HPDE6-E6E7 (cell line): ENCODE data around the gene KCNQ1OT1.

ENCODE experiments used
- DNase-seq: peaks from one replicate; pipeline ENCODE4 v3.0.0; 2011; ENCODE audit warnings: missing footprints; ENCODE audit errors: extremely low spot score

KCNQ1OT1 gene

DNA sequence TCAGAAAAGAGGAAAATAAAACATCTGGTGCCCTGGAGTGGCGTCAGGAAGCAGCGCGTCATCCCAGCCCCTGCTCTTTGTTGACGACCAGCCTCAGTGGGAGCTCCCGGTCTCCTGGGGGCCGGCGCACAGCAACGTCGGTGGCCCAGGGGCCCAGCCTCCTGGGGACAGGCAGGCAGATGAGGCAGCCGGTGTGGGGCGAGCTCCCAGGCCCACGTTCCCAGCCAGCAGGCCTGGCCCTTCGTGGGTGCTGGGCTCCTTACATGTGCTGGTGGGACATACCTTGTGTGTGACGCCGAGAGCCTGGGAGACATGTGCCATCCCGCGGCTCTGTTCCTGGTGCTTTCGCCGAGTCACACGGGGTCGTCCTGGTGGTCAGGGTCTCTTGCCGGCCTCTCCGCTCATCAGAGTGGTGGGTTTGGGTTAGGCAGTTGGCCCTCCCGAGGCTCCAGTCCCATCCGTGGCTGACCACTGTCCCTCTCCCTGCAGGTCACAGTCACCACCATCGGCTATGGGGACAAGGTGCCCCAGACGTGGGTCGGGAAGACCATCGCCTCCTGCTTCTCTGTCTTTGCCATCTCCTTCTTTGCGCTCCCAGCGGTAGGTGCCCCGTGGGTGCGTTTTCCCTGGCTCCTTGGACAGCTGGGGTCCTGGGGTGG, 116.7 kb downstream of the KCNQ1OT1 start:
- DNase-seq: no peak

DNA sequence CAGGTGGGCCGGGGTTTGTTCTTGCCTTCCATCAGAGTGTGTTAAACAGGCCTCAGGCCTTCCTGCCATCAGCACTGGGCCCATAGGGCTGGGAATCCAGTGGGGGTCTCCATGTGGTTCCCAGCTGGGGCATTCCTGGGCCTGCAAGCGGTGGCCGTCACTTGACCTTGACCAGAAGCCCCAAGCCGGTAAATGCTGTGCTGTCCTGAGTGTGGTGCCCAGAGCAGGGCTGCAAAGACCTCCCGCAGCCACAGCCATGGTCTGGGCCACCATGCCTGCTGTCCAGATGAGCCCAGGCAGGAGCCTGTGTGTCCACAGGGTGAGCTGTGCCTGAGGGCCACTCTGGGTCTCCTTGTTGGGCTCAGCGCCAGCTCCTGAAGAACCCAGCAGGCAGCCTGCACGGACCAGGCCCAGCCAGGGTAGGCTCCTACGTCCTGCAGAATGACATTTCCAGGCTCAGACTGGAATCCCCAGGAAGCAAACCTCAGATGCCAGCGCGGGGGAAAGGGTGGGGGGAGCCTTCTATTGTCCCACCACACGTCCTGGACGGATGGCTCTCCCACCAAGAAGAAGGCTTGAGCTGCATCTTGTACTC, 117.3 kb downstream of the KCNQ1OT1 start:
- no peak for DNase-seq

DNA sequence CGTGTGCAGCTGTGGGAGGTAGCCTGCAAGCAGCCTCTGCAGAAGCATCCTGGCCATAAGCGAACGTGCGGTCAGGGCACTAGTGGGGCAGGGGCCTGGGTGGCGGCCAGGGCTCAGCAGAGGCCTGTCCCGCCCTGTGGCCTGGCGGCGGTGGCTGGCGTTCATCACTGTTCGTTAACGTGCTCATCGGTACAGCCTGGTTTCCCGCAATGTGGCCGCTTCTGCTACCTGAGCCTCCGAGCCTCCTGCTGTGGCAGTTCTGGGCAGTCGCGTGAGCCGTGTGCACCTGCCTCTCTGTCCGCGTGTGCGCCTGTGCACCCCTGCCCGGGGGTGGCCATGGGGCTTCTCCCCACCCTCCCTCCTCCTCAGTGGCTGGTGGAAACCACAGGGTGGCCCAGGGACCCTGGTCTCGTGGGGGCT, 117.9 kb downstream of the KCNQ1OT1 start:
- DNase-seq: no peak

DNA sequence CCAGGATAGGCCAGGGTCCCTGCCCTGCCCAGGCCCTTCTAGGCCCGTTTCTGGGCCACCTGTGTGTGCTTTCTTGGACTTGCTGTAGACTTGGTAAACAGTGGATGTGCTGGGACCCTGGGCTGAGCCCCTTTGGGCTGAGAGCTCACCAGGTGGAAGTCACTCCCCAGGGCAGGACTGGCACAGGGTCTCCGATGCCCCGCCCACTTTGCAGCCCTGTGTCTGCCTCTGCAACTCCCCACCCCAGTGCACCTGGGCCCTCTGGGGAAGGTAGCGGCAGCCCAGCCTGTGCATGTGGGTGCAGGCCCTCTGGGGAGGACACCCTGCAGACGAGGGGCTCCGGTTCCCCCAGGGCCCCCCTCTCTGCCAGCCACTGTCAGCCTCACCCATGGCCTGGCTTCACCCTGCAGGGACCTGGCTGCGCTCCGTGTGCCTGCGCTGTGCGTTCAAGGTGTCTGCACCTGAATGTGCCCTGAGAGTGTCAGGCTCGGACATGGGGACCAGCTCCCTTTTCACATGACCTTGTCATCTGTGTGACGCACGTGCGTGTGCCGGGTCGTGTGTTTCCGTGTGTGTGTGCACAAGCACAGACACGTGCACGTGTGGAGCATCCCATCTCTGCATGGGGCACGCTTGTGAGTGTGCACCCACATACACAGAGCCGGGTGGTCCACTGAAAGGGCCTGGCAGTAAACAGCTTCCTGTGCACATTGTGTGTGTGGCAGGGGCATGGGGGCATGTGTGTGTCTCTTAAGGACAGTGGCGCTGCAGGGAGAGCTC, 118.5 kb downstream of the KCNQ1OT1 start:
- no peak for DNase-seq

DNA sequence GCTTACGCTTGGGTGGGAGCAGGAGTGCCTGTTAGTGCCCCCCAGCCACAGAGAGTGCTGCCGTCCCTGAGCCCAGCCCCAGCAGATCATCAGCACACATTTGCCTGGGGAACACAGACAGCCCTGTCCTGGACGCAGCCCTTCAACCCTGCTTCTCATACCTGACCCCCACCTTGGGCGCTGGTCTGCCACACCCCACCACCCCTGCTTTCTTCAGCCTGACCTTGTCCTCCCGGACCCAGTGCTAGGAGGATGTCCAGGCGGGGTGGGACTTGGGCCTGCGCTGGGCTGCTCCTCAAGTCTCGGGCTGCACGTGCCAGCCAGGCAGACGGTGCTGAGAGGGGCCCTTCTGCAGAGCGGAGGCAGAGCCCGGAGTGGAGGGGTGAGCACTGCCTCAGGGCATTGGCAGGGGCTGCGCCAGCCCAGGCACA, 119.2 kb downstream of the KCNQ1OT1 start:
- DNase-seq: no peak

DNA sequence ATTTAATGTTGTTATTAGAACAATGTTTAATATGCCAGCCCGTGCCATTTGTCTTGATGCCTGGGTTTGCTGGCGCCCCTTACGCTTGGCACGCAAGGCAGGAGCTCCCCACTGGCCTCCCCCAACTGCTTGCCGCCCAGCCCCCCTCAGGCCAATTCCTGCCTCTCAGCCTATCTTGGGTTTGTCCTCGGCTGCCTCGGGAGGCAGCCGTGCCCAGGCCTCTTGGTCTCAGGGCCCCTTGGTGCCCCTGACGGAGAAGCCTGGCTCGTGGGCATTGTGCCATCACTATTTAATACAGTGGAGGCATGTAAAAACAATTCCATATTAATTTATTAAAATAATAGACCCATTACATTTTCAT, 119.8 kb downstream of the KCNQ1OT1 start:
- no peak for DNase-seq

DNA sequence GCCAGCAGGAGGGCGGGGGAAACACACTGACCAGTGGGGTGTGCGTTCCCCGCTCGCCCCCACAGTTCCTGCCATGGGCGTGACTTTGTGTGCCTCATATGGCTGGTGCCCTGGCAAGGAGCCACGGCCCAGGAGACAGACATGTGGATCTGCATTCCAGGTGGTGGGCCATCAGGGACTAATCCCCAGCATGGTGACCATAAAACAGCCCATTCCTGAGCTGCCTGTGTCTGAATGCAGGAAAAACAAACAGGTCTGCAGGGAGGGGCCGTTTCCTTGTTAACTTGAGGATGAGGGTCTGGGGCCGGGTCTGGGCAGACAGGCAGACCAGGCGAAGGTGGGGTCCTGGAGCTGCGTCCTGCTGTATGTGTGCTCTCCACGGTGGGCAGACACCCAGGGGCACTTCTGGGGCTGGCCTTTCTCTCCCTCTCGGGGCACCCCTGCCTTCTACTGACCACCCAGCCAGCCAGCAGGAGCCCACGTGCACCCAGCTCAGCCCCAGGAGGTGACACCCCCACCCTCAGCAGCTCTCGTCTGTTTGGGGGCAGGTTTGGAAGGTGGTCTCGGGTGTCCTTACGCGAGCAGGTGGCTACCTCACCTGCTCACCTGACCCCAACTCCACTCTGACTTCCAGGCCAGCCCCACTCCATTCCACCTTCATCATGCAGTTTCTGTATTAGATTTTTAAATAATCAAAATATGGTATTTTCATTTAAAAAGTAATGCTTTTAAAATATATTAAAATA, 120.3 kb downstream of the KCNQ1OT1 start:
- DNase-seq: no peak

DNA sequence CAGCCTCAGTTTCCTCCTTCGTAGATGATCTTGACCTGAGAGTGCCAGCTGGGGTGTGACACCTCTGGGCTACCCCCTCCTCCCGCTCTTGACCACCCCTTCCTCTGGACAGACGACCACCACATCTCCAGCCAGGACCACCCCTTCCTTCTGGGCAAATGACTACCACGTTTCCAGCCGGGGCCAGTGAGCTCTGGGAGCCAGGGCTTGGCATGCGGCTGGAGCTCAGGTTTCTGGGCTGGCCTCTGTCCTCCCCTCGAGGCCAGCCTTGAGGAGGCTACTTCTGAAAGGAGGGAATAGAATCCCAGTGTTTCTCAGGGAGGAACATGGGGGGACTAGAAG, 120.9 kb downstream of the KCNQ1OT1 start:
- DNase-seq: no peak

DNA sequence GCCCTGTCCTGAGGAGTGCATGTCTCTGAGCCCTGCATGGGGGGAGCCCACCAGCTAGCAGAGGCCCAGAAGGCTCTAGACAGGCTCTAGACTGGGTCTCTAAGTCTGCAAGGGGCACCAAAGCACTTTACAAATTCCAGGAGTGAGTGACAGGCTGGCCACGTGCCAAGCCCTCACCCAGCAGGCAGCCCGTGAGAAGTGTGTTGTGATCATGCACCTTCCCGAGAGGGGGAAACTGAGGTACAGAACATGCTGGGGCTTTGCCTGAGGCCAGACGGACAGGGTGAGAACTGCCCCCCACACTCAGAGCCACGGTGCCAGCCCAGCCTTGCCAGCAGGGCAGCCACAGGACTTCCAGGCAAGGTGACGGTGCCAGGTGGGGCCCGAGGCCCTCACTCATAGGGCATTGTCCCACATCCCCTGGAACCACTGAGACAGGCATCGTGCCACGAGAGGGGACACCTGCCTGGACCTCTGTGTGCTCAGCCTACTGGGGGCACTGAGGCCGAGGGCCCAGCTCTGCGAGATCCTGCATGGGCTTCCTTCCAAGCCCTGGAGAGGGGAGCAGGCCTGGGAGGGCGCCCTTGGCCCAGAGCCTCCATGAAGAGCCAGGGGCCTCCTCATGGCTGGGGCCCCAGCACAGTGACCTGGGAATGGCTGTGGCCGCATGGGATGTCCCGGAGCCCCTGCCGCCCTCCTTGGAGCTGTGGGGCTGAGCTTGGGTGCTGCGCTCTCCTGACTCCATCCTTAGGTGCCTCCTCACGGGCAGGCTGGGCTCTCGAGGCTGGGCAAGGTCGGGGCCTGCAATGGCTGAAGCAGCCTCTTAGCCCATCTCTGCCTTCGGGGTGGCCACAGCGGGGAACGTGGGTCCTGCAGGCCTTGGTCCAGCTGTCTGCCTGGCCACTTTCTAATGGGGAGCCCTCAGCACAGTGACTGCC, 121.5 kb downstream of the KCNQ1OT1 start:
- no peak for DNase-seq

DNA sequence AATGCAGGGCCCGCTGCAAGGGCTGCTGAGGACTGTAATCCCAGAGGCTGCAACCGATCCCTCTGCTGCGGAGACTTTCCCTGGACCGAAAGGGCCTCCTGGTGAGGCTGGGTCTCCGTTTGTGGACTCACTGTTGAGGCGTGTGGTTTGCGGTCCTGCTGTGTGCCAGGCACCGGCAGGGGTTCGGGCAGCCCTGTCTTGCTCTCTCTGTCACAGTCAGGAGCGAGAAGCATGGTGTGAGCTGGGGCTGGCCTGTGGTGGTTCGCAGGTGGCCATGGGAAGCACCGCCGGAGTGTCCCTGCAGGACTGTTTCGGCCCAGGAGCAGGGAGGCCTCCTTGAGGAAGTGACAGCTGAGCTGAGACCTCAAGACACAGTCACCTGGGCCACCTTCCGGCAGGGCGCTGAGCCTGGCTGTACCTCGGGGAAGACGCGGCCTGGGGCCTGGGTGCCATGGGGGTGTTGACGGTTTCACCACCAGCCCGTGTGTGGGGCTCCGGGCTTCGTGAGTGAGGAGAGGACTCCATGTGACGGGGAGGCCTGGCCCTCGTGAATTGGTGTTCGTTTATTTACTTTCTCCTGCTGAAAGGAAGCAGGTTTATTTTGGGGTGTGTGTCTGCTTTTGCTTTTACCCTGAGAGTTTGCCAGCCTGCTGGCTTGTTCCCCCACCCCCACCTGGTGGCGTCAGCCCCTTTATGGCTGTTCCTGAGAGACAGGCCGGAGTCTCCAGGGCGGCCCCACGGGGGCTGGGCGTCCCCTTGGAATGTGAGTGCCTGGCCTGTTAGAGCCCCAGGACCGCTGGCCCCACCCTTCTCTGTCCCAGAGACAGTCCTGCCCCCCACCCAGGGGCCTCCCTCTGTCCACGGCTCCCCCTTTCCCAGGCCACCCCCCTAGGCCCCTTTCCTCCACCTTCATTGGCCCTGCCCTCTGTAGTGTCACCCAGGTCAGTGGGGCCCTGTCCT, 122.5 kb downstream of the KCNQ1OT1 start:
- no peak for DNase-seq

DNA sequence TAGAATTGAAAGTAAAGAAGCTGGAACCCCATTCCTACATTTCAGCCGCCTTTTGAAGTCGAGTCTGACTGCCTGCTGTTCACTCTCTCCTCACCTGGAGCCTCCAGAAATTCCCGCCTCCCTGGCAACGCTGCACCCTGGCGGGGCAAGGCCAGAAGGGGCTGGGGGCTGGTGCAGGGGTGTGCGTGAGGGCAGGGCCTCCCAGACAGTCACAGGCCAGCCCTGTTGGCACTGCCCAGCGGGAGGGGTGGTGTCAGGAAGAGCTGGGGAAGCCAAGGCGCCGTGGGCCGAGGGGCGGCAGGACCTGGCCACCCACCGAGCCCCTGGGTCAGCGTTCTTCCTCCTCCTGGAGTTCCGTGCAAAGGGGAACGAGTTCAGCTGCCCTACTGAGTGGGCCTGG, 123.2 kb downstream of the KCNQ1OT1 start:
- DNase-seq: no peak

DNA sequence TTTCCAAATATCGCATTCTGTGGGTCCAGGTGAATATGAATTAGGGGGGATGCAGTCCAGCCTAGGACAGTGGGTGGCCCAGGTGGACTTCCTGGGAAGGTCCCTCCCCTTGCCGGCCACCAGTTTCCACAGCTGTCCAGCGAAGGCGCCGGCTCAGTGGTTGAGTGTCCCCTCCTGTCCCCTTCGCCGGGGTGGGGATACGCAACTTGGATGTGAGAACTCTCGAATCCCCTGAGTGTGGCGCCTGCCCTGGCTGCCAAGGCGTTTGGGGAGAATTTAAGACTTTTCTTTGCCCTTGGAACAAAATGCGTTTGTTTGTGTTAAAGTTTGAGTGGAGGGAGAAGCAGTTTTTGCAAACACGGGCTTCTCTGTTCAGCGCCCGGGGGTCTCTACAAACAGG, 123.7 kb downstream of the KCNQ1OT1 start:
- DNase-seq: no peak

DNA sequence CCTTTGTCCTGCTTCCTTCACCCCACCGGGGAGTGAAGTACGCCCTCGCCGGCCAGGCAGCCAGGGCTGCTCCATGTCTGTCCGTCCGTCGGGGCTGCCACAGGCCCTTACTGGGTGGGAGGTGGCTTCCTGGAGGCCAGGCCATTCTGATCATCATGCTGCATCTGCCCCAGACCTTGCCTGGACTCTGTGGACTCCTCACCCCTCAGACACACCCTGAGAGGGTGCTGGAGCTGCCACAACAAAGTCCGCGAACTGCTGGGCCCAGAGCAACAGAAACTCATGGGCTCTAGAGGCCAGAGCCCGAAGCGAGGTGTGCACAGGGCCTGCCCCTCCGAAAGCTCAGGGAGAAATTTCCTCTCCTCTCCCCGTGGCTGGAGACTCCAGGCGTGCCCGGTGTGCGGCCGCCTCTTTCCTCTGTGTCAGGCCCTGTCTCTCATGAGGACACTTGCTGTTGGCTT, 124.2 kb downstream of the KCNQ1OT1 start:
- no peak for DNase-seq

DNA sequence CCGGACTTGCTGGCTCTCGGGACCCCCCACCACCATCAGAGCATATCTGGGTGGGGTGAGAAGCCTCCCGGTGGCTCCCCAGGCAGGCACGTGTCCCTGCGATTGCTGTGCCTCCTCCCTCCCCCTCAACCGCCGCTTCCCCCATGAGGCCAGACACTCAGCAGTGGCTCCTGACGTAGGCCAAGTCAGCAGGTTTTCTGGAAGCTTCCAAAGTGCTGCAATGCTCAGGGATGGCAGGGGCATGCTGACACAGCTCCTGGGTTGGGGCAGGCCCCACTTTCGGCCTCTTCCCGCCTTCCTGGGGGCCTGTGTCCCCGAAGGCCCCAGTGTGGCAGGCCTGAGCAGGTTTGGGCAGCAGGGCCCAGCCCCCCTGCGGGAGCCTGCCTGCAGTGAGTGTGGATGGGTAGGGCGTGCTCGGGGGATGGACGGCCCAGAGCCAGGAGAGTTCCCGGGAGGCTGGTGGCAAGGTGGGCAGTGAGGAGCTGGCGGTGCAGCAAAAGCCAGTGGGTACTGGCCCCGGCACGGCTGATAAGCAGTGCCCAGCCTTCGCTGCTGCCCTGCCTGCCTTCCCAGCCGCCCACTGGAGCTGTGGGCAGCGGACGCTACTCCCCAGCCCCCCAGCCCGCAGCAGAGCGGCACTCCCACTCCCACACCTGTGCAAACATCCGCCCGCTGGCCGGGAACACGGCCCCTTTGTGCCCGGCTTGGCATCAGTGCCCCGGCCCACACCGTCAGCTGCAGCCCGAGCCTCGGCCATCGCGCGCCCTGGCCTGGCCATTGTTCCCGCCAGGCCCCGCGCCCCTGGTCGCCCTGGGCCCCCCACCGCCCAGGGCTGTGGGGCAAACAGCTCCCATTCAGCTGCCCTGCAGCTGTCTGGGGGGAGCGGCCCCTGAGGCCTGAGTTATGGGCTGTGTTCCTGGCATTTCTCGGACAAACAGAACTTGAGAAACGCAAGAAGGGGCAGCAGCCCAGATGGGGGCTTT, 125.0 kb downstream of the KCNQ1OT1 start:
- DNase-seq: no peak

DNA sequence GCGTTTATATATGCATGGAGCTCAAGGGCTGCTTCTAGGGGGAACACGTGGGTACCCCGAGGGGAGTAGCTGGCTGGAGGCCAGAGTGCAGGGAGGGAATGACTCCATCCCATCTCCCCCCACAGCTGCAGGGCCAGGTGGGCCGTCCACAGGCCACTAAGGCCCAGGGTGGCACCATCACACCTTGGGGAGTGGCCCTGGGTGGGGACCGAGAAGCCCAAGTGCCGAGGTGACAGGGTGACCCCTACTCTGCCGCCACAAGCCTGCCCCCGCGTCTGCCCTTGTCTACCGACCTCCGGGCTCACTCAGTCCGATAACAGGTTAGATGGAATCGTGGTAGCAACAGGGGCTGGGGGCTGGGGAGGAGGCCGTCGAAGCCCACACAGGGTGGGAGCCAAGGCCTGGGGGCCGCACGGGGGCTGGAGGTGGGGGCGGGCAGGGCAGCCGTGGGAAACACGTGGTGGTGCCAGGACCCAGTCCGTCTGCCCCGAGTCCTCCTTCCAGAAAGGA, 125.7 kb downstream of the KCNQ1OT1 start:
- no peak for DNase-seq

DNA sequence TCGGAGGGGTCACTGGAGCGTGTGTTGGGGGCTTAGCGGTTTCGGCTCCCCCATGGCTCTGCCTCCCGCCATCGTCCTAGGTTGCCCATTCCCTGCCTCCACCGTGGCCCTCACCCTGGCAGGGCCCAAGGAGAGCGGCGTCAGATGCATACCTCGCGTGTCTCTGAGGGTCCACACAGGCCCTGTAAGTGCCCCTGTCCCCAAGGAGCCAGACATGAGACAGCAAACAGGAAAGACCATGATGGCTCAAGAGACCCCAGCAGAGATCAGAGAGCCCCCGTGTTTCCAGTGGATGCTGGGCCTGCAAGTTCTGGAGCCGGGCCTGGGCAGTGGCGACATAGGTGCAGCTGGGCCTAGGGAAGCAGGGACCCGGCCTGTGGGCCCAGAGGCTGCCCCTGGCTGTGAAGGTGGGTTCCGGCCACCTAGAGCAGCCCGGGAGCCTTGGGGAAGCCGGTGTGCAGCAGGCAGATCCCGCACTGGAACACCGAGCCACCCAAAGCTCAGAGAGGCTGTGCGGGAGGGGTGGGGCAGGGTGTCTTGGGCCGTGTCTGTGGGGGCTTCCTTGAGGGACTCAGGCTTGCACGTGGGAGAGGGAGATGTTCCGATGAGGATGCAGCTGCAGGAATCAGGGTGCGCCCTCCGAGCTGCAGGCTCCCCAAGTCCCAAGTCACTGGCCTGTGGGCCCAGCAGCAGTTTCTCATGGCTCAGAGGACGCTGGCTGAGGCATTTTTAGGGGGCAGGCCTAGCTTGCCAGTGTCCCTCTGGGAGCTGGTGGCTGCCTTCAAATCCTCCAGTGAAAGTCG, 126.4 kb downstream of the KCNQ1OT1 start:
- DNase-seq: no peak

DNA sequence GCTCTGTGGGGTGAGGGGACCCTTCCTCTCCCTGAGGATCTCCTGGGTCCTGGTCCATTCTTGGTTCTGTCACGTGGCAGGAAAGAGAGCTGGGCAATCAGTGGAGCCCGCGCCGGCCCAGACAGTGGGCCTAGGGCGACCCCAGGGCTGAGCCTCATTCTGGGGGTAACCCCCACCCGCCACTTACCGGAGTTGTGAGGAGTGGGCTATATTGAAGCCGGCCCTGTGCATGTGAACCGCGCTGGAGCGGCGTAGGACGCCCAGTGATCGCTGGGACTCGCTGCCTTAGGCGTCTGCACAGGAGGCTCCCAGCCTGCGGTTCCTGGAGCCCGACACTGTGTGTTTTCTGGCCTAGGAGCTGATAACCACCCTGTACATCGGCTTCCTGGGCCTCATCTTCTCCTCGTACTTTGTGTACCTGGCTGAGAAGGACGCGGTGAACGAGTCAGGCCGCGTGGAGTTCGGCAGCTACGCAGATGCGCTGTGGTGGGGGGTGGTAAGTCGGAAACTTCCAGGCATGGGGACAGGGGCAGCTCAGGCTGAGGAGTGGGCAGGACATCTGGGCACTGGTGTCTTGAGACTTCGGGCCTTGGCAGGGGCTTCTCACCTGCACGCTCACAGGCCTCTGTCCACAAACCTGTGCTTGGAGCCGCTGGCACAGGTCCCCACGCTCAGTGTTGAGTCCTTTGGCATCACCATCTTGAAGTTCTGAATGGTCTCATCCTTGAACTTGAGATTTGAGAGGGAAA, 127.1 kb downstream of the KCNQ1OT1 start:
- DNase-seq: no peak
